GM12864 (cell line): ENCODE results near the gene BCL2L11.

ENCODE experiments used
- DNase-seq: peaks from one replicate; pipeline ENCODE4 v3.0.0-alpha.2; 2011; ENCODE audit warnings: low read depth
- H3K4me3 ChIP-seq: 2 replicates; pipeline ENCODE4 v1.5.1; 2011; ENCODE audit warnings: mild to moderate bottlenecking, low read depth, low read length, control low read depth
- TF ChIP-seq, protein P1 (sequence below): IDR thresholded peaks from 2 replicates; pipeline ENCODE4 v1.5.1; 2011; ENCODE audit warnings: low read depth, mild to moderate bottlenecking, moderate library complexity, low read length, control low read depth, inconsistent platforms; ENCODE audit errors: missing control alignments

The BCL2L11 gene

DNA sequence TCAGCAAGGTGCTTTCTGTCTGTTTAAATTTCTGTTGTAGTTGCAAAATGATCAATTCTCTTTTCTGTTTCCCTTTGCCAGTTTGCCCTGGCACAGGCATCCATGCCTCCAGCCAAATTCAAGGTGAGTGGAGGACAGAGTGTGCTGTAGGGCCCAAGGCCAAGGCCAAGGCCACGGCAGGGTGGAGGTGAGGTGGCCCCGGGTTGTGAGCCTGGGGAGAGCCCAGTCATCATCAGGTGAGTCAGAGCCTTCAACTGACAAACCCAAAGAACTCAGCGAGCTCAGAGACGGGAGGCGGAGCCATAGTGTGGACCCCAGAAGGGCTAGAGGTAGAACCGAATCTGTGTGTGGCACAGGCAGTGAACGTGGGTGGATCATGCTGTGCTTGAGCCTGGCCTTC lies 55.7 kb downstream of the BCL2L11 start:
- H3K4me3 ChIP-seq = no peak overlapping the region
- TF ChIP-seq, protein P1, sequence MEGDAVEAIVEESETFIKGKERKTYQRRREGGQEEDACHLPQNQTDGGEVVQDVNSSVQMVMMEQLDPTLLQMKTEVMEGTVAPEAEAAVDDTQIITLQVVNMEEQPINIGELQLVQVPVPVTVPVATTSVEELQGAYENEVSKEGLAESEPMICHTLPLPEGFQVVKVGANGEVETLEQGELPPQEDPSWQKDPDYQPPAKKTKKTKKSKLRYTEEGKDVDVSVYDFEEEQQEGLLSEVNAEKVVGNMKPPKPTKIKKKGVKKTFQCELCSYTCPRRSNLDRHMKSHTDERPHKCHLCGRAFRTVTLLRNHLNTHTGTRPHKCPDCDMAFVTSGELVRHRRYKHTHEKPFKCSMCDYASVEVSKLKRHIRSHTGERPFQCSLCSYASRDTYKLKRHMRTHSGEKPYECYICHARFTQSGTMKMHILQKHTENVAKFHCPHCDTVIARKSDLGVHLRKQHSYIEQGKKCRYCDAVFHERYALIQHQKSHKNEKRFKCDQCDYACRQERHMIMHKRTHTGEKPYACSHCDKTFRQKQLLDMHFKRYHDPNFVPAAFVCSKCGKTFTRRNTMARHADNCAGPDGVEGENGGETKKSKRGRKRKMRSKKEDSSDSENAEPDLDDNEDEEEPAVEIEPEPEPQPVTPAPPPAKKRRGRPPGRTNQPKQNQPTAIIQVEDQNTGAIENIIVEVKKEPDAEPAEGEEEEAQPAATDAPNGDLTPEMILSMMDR = no peak
- no peak for DNase-seq

DNA sequence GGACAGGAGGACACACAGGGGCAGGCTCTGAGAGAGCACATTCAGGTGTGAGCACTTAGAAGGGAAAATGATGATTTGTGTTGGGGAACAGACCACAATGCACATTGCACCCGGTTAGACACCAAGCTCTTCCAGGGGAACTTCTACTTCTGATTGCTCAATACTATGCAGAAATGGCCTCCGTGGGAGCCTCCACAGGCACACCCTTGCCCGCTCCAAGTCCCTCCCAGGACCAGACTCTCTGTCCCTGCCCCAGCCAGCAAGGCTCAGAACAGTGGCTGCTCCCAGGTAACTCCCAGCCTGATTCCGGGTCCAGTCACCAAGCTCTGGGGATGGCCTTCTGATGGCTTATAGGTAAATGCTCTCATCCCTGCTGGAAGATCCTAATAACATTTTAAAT lies 56.2 kb downstream of the BCL2L11 start:
- H3K4me3 ChIP-seq = no peak overlapping the region
- TF ChIP-seq, protein P1 = no peak
- DNase-seq = no peak

DNA sequence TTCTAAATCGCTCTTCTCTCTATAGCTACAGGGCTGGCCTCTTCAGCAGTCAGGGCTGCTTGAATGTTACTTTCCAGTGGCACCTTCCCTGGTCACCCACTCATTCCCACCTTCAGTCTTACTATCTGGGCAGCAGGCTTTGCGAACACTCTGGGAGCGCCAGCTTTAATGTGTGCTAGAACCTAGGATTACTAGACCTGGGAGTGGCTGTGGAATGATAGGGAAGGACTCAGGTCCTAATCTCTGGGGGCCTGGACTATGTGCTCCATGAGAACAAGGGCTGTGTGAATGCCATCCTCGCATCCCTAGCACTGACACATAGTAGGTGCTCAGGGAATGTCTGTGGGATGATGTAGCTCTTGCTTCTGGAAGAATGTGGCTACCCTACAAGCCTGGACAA lies 57.6 kb downstream of the BCL2L11 start:
- TF ChIP-seq, protein P1 = no peak
- H3K4me3 ChIP-seq = no peak overlapping the region
- DNase-seq = no peak

DNA sequence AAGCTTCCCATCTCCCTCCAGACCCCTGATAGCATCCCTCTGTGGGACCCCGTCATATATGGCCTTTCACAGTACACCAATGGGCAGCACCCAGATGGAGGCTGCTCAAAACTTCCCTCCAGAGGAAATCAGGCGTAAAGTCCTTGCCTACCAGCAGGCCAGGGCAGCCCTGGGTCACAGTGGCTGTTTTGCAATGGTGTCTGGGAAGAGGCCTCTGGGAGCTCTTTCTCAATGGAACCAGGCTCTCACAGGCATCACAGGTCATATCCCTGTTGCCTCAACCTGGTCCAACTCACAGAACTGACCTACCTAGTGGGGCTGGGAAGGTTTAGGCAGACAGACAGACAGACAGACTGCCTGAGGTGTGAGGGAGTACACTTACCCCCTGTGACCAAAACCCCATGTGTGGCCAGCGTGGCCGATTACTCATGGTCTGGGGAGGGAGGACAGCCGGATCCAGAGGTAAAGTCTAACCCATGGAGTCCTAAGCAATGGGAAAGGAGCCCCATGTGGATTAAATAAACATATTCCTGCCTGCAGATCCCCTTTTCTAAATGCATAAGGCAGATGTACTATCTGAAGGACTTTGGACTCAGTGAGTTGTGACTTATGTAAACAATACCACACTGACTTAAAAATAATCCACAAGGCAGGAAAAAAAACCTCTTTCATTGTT lies 58.2 kb downstream of the BCL2L11 start:
- no peak for DNase-seq
- H3K4me3 ChIP-seq = no peak overlapping the region
- TF ChIP-seq, protein P1 = no peak

DNA sequence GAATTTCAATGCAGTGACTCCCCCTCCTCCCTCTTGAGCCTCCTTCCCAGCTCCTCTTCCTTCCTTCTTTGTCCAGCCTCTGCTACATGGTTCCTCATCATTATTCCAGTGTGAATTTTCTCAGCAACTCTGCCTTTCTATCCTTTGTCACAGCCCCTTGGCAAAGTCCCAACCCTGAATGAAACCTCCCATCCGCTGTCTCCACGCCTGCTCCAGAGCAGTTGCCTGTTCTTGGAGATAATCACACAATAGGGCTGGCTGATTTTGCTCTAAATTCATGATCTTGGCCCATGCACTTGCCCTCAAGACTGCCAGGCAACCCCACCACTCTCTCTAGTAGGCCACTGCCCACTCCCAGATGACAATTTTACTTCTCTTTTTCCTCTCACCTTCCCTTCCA lies 61.4 kb downstream of the BCL2L11 start:
- TF ChIP-seq, protein P1 = no peak
- H3K4me3 ChIP-seq = no peak overlapping the region
- no peak for DNase-seq

DNA sequence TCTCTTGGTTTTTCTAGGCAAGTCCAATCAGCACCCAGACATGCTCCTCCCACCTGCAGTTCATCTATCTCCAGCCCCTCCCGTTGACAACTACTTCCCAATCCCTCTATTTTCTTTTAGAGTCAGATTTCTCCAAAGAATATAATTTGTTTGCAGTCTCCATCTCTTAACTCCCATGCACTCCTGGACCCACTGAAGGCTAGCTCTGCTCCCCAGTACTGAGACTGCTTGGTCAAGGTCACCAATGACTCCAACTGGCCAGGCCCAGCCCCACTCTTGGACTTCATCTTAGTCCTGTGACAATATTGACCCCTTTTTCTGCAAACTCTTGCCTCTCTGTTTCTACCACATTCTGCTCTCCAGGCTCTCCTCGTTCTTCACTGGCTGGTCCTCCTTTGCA lies 62.0 kb downstream of the BCL2L11 start:
- H3K4me3 ChIP-seq = no peak overlapping the region
- no peak for DNase-seq

DNA sequence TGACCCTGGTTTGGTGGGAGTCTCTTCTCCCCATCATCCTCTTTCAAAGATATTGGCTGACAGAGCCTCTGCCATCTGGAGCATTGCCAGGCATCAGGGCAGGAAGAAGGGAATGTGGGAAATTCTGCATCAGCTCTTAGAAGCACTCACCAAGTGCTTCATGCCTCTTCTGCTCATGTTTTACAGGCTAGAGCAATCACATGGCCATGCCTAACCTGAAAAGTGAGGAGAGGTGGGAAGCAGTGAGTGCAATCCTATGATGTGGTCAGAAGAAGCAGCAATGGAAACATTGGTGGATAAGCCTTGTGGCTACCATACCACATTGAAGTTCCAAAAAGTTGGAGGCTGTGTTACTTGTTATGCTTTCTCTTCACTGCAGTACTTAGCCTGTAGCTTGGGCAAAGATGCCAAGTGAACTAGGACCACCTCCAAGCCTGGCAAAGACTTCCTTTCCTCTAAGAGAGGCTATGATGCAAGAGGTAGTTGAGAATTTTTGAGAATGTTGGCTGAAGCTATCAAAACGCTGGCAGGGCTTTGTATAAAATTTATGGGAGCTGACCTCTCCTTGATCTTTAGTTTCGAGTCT lies 64.1 kb downstream of the BCL2L11 start:
- H3K4me3 ChIP-seq = no peak overlapping the region
- TF ChIP-seq, protein P1 = no peak
- DNase-seq = no peak

More for the DNA sequence above, 62.0 kb downstream of the BCL2L11 start:
- TF ChIP-seq, protein P1 = no peak
